GM21825 (cell line): Measurements from ENCODE around the gene UQCC5.

Source experiments
- ATAC-seq: cut with Tn5 transposase; IDR thresholded peaks from one replicate; pipeline ENCODE4 v1.9.1; 2021; ENCODE audit warnings: mild to moderate bottlenecking, moderate library complexity; ENCODE audit not compliant: unreplicated experiment

UQCC5 gene, protein sequence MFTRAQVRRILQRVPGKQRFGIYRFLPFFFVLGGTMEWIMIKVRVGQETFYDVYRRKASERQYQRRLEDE

GRCh38 chr3:52536369-52537164 is at the start of gene UQCC5:
UQCC5 (plus strand) TSS chr3:52536605; CDS start chr3:52536756, 151 bp downstream.
- ATAC-seq, result peak; percentile 86

- ATAC-seq, result no peak
Measured at GRCh38 chr3:52487050-52487787, 49.2 kb upstream of the UQCC5 start.

- no peak for ATAC-seq
Measured at GRCh38 chr3:52487788-52488691, 48.4 kb upstream of the UQCC5 start.

DNA sequence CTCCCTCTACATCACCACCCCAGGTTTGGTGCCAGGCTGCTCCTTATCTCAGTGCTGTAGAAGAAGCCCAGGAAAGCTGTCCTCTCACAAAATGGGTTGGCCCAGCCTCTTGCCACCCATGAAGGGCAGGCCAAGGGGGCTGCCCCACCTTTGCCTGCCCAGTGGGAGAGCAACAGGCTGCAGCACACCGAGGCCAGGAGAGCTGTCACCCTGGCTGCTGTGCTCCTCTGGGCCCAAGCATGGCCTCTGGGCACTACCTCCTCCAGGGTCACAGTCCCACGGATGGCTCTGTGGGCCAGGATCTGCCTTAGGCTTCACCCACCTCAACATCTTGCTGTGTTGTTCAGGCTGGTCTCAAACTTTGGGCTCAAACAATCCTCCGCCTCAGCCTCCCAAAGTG is 47.7 kb upstream of the UQCC5 start:
- no peak for ATAC-seq

GRCh38 chr3:52489453-52489852 is 47.0 kb upstream of the UQCC5 start:
- ATAC-seq, result no peak

DNA sequence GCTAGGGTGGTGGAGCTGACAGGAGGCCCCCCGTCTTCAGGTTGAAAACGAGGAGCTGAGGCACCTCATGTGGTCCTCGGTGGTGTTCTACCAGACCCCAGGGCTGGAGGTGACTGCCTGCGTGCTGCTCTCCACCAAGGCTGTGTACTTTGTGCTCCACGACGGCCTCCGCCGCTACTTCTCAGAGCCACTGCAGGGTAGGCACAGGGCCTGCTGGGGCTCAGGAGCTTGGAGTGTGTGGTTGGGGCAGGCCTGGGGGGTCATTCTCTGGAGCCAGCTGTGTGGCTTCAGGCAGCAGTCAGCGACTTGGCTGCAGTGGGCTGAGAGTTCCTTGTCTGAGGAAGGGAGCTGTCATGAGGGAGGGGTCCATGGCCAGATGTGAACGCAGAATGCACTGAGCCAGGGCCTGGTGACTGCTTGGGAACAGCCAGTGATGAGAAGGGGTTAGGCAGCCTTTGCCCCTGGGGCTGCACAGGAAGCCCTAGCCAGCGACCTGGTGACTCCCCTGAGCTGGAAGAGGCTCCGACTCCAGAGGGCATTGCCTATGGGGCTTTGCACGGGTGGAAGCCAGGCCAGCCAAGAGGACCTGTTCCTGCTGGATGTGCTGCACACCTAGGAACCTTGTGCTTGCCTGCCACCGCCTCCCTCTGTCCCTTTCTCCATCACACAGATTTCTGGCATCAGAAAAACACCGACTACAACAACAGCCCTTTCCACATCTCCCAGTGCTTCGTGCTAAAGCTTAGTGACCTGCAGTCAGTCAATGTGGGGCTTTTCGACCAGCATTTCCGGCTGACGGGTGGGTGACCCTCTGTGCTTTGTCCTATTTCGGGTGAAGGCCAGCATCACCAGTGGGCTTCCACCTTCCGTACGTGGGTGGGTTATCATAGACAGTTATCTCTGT is 46.1 kb upstream of the UQCC5 start:
- ATAC-seq, result no peak

DNA sequence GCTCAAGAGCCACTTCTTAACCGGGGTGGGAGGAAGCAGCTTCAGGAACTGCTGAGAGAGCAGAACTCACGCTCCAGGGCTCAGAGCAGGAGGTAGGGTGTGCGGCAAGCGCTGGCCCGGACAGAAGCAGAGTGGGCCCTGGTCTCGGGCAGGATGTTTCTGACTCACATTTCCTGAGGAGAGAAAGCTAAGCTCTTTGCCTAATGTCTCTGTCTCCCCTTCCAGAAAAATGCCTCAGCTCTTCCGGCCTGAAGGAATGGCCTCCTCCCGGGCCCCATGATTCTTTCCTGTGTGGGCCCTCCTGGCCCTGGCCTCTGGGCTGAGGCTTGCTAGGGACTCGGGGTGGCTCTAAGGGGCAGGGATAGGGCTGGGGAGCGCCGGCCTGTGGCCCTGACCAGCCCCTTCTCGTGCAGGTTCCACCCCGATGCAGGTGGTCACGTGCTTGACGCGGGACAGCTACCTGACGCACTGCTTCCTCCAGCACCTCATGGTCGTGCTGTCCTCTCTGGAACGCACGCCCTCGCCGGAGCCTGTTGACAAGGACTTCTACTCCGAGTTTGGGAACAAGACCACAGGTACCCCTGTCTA is 45.4 kb upstream of the UQCC5 start:
- no peak for ATAC-seq

DNA sequence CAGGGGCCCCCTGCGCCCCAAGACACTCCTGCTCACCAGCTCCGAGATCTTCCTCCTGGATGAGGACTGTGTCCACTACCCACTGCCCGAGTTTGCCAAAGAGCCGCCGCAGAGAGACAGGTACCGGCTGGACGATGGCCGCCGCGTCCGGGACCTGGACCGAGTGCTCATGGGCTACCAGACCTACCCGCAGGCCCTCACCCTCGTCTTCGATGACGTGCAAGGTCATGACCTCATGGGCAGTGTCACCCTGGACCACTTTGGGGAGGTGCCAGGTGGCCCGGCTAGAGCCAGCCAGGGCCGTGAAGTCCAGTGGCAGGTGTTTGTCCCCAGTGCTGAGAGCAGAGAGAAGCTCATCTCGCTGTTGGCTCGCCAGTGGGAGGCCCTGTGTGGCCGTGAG is 44.3 kb upstream of the UQCC5 start:
- no peak for ATAC-seq

GRCh38 chr3:52493232-52494017 is 43.0 kb upstream of the UQCC5 start:
- ATAC-seq, result no peak

- ATAC-seq, result no peak
Measured at GRCh38 chr3:52494445-52494844, 42.0 kb upstream of the UQCC5 start.

DNA sequence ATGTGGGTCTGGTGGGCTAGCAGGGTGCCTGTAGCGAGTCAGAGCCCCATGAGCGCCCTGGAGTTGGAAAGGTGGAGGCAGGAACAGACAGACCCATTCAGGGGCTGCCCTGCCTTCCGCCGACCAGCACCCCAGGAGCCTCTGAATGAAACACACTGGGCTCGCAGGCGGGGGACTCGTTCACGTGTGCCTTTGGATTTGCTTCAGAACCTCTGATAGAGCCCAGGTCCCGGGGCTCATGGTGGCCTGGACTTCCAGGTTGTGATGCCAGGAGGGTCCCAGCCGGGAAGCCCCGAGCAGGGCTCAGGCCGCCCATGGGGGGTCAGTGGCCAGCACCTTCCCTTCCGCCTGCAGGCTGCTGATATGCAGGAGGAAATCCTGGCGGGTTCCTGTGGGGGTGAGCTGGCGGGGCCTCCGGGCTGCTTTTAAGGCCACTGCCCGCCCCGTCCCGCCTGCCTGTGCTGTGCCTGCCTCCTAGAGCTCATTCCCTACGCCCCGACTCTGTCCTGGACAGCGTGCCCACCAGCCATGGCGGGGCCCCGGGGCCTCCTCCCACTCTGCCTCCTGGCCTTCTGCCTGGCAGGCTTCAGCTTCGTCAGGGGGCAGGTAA is 41.4 kb upstream of the UQCC5 start, which contains the start of gene STAB1:
STAB1 (plus strand) TSS at position 453 of the 610 bp plus-strand sequence; CDS start at position 529, 76 bp downstream.
- no peak for ATAC-seq

GRCh38 chr3:52495777-52496602 is 40.4 kb upstream of the UQCC5 start:
- no peak for ATAC-seq

DNA sequence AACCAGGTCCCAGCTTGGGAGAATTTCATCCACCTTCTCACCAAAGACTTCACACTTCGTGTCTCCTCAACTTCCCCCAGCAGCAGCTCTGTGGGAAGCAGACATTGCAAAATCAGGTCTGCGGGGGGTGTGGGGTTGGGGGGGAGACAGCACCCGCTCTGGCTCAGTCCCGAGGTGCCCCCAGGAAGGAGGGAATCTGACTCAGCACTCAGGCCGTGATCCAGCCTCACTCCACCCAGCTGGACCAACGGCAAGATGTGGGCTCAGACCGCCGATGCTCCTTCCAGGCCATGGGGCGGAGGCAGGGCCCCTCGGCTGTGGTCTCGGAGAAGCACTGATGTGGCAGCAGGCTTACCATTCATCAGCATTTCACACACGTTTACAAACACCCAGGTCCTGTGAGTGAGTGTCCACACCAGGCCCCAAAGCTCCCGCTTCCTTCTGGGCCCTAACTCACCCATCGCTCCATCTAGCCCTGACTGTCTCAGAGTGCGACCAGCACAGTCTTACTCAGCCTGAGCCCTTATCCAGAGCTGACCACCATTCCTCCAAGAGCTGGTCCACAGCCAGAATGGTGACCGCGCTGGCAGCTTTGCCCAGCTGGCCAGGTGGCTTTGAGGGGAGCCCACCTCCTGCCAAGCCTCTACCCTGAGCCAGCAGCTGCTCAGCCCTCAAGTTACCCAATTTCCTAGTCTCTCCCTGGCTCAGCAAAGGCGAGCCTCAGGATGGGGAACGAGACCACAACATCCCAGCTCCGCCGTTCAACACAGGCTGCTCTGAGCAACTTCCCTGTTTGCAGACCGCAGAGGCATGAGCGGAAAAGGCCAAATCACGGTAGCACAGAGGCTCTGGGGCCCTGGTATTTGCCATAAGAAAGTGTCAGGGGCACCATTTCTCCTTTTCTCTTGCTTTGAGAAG is 38.0 kb upstream of the UQCC5 start:
- no peak for ATAC-seq

- ATAC-seq, result no peak
Measured at GRCh38 chr3:52501046-52501445, 35.4 kb upstream of the UQCC5 start.

DNA sequence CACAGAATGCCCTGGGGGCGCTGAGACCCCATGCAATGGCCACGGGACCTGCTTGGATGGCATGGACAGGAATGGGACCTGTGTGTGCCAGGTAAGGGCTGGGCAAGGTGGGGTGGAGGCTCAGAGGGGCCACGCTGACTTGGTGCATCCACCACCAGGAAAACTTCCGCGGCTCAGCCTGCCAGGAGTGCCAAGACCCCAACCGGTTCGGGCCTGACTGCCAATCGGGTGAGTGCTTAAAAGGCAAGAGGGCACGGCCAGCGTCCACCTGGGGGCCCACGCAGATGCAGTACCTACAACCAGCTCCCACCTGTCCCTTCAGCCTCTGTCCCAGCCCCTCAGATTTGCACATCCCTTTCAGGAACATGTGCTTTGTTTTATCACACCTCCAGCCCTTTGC is 34.4 kb upstream of the UQCC5 start:
- no peak for ATAC-seq

GRCh38 chr3:52502808-52503350 is 33.5 kb upstream of the UQCC5 start:
- no peak for ATAC-seq
